Liver (tissue), 9 donors: Measurements from ENCODE around the gene ITPRID1. TPM values are rescaled to one million over a fixed set of nuclear protein-coding genes. Genes with fewer than 3 reads are reported as not detected.

Experiments
- DNase-seq: peaks from one replicate; pipeline ENCODE4 v3.0.0-alpha.2; 2017; ENCODE audit warnings: low spot score
- H3K27ac ChIP-seq, 2 donors: one replicate each; pipeline ENCODE4 v1.7.0; 2013; ENCODE audit warnings: inconsistent platforms in 2 of 2, low read length in 2 of 2, control low read depth in 1 of 2, low read depth in 1 of 2, mild to moderate bottlenecking in 1 of 2
- H3K27me3 ChIP-seq, 4 donors: one replicate each; pipeline versions ENCODE4 v1.6.1 to v1.7.0; 2013; ENCODE audit warnings: low read length in 3 of 4, inconsistent platforms in 1 of 4, mild to moderate bottlenecking in 1 of 4, moderate library complexity in 1 of 4; ENCODE audit not compliant: control insufficient read depth in 4 of 4, insufficient read depth in 4 of 4
- H3K36me3 ChIP-seq, 4 donors: one replicate each; pipeline versions ENCODE4 v1.6.1 to v1.7.0; 2013; ENCODE audit warnings: low read length in 3 of 4, mild to moderate bottlenecking in 3 of 4, low read depth in 1 of 4, moderate library complexity in 1 of 4; ENCODE audit not compliant: control insufficient read depth in 4 of 4, insufficient read depth in 3 of 4
- H3K4me1 ChIP-seq, 4 donors: one replicate each; pipeline versions ENCODE4 v1.6.1 to v1.7.0; 2013; ENCODE audit warnings: low read length in 3 of 4, mild to moderate bottlenecking in 3 of 4, moderate library complexity in 1 of 4; ENCODE audit not compliant: control insufficient read depth in 4 of 4, insufficient read depth in 4 of 4
- H3K4me3 ChIP-seq, 3 donors: one replicate each; pipeline versions ENCODE4 v1.6.1 to v1.7.0; 2013; ENCODE audit warnings: low read length in 3 of 3, control low read depth in 1 of 3, low read depth in 1 of 3, mild to moderate bottlenecking in 1 of 3
- H3K9ac ChIP-seq, 2 donors: one replicate each; pipeline ENCODE4 v1.7.0; 2013; ENCODE audit warnings: low read length in 2 of 2, mild to moderate bottlenecking in 2 of 2, moderate library complexity in 2 of 2, control low read depth in 1 of 2, low read depth in 1 of 2
- H3K9me3 ChIP-seq, 4 donors: one replicate each; pipeline versions ENCODE4 v1.6.1 to v1.7.0; 2013; ENCODE audit warnings: low read length in 3 of 4; ENCODE audit not compliant: control insufficient read depth in 4 of 4
- CTCF ChIP-seq: fragments of 150-350 bp; IDR thresholded peaks from 2 replicates; pipeline ENCODE4 v1.5.1; 2017; ENCODE audit warnings: improper control_type of control experiment, low read depth, low read length; ENCODE audit not compliant: missing input control
- EGR1 ChIP-seq, 2 donors: IDR thresholded peaks; 2 replicates each; pipeline ENCODE4 v1.6.1; 2016 to 2018; ENCODE audit warnings: antibody characterized with exemption in 2 of 2, low read depth in 2 of 2
- FOXA1 ChIP-seq: IDR thresholded peaks from 2 replicates; pipeline ENCODE4 v1.6.1; 2016; ENCODE audit warnings: antibody characterized with exemption
- FOXA2 ChIP-seq: IDR thresholded peaks from 2 replicates; pipeline ENCODE4 v1.6.1; 2016; ENCODE audit warnings: antibody characterized with exemption
- GABPA ChIP-seq, 2 donors: IDR thresholded peaks in 1 of 2; conservative IDR thresholded peaks in 1 of 2; 2 replicates each; pipeline ENCODE4 v1.6.1; 2016; ENCODE audit warnings: antibody characterized with exemption in 2 of 2, mild to moderate bottlenecking in 1 of 2, moderate library complexity in 1 of 2
- HNF4A ChIP-seq, 2 donors: conservative IDR thresholded peaks; 2 replicates each; pipeline ENCODE4 v1.6.1; 2016; ENCODE audit warnings: antibody characterized with exemption in 2 of 2, mild to moderate bottlenecking in 2 of 2
- HNF4G ChIP-seq: IDR thresholded peaks from 2 replicates; pipeline ENCODE4 v1.6.1; 2016; ENCODE audit warnings: antibody characterized with exemption
- JUND ChIP-seq, 2 donors: IDR thresholded peaks; 2 replicates each; pipeline ENCODE4 v1.6.1; 2016; ENCODE audit warnings: antibody characterized with exemption in 2 of 2
- MAX ChIP-seq: IDR thresholded peaks from 2 replicates; pipeline ENCODE4 v1.6.1; 2016; ENCODE audit warnings: antibody characterized with exemption
- NR2F2 ChIP-seq: IDR thresholded peaks from 2 replicates; pipeline ENCODE4 v1.6.1; 2016; ENCODE audit warnings: antibody characterized with exemption
- RAD21 ChIP-seq, 2 donors: IDR thresholded peaks; 2 replicates each; pipeline ENCODE4 v1.6.1; 2016; ENCODE audit warnings: antibody characterized with exemption in 2 of 2, mild to moderate bottlenecking in 2 of 2
- REST ChIP-seq: IDR thresholded peaks from 2 replicates; pipeline ENCODE4 v1.6.1; 2016; ENCODE audit warnings: antibody characterized with exemption, mild to moderate bottlenecking
- SP1 ChIP-seq: IDR thresholded peaks from 2 replicates; pipeline ENCODE4 v1.6.1; 2018; ENCODE audit warnings: antibody characterized with exemption, mild to moderate bottlenecking
- YY1 ChIP-seq: IDR thresholded peaks from 2 replicates; pipeline ENCODE4 v1.6.1; 2016; ENCODE audit warnings: antibody characterized with exemption, mild to moderate bottlenecking
- ZBTB33 ChIP-seq: IDR thresholded peaks from 2 replicates; pipeline ENCODE4 v1.6.1; 2016; ENCODE audit warnings: antibody characterized with exemption
- WGBS: extraction: QIAGEN DNeasy Blood & Tissue Kit; methylation state at CpG from one replicate; pipeline ENCODE4 v1.1.7; 2013; 5-methylcytosine and 5-hydroxymethylcytosine counted together
- polyA plus RNA-seq, 2 donors: library from polyadenylated mRNA; stranded (reverse) in 1 of 2; unstranded in 1 of 2; fragments of 200-250 nt in 1 of 2; fragments of >200 nt in 1 of 2; fragmentation: Nextera tagmentation in 1 of 2; extraction: Ambion mirVana in 1 of 2; gene quantifications; one replicate each; pipeline versions ENCODE4 v1.2.1 to v1.2.3, GENCODE V29; 2013 to 2015
- total RNA-seq, 2 donors: library from RNA; depleted of rRNA; stranded (reverse); fragments of >200 nt; gene quantifications; one replicate each; pipeline ENCODE4 v1.2.3, GENCODE V29; 2014
- donor health status: healthy.
- donor health status: healthy.
- donor health status: healthy.
- donor health status: healthy.
- donor health status: healthy.

The ITPRID1 gene
- total and polyA plus RNA-seq, 4 donors: not detected

- no peak overlapping the region for H3K4me3 ChIP-seq
- H3K9ac ChIP-seq: no peak overlapping the region
- H3K36me3 ChIP-seq: no peaks in the 10 kb centered on the region
- H3K27me3 ChIP-seq: no peaks in the 10 kb centered on the region
- H3K27ac ChIP-seq: no peak overlapping the region
- H3K4me1 ChIP-seq: no peaks in the 10 kb centered on the region
- H3K9me3 ChIP-seq: no peaks in the 10 kb centered on the region
- no peak for DNase-seq
- TF ChIP-seq JUND (IDR thresholded peaks at IDR 0.05): no peak
- 72% methylated on average over 5 of the region's 5 CpGs for WGBS
Measured at GRCh38 chr7:31508823-31509222, 5.1 kb upstream of the ITPRID1 start.

GRCh38 chr7:31512166-31512565, 1.7 kb upstream of the ITPRID1 start:
- no peak overlapping the region for H3K4me3 ChIP-seq
- H3K27ac ChIP-seq: no peak overlapping the region
- H3K9me3 ChIP-seq: no peaks in the 10 kb centered on the region
- no peaks in the 10 kb centered on the region for H3K36me3 ChIP-seq
- TF ChIP-seq RAD21 (IDR thresholded peaks at IDR 0.05) (no peak), CTCF (no peak), EGR1 (IDR thresholded peaks at IDR 0.05; ENCODE audit: low read depth in 2 of 2) (no peak), GABPA (IDR thresholded peaks at IDR 0.05 in 1 of 2, conservative IDR thresholded peaks at IDR 0.05 in 1 of 2) (no peak), REST (no peak), JUND (IDR thresholded peaks at IDR 0.05) (no peak), SP1 (no peak), FOXA1 (no peak), ZBTB33 (no peak), FOXA2 (no peak), MAX (no peak), NR2F2 (no peak), YY1 (no peak), HNF4G (no peak), HNF4A (conservative IDR thresholded peaks at IDR 0.05) (no peak)
- no peaks in the 10 kb centered on the region for H3K27me3 ChIP-seq
- DNase-seq: no peak
- 56% methylated on average over 2 of the region's 2 CpGs for WGBS
- no peaks in the 10 kb centered on the region for H3K4me1 ChIP-seq
- no peak overlapping the region for H3K9ac ChIP-seq
